Inferior parietal cortex (tissue), 1 donor: ENCODE measurements around the gene UPK3B.
A peak's percentile ranks its signal among the peaks of the same experiment; 100 is the strongest.
"Not testable (repeated sequence)": the region's sequence is repeated elsewhere in the genome, so short reads cannot be mapped to it uniquely, and the experiment has no call there.

ENCODE experiments used
- DNase-seq: peaks from one replicate; pipeline ENCODE4 v3.0.0-alpha.2; 2016; ENCODE audit errors: extremely low spot score

UPK3B gene

GRCh38 chr7:76513817-76514799 lies 3.8 kb downstream of the UPK3B start:
- DNase-seq: no peak

GRCh38 chr7:76514926-76515771 lies 4.8 kb downstream of the UPK3B start:
- DNase-seq: no peak

GRCh38 chr7:76515999-76516443 lies 5.7 kb downstream of the UPK3B start:
- DNase-seq: peak; percentile 49

GRCh38 chr7:76516932-76517331 lies 6.6 kb downstream of the UPK3B start:
- not testable (repeated sequence) for DNase-seq

GRCh38 chr7:76526183-76526582 lies 15.8 kb downstream of the UPK3B start:
- not testable (repeated sequence) for DNase-seq

- not testable (repeated sequence) for DNase-seq
Measured at GRCh38 chr7:76531643-76532042, 21.3 kb downstream of the UPK3B start.

- not testable (repeated sequence) for DNase-seq
Measured at GRCh38 chr7:76543197-76543596, 32.8 kb downstream of the UPK3B start, which contains the start of gene SPDYE16. Gene SPDYE16, minus strand, starts transcription at chr7:76543297. Its CDS starts 1,838 bp downstream, at chr7:76541459.

- peak; percentile 91 for DNase-seq
Measured at GRCh38 chr7:76549025-76549854, 38.9 kb downstream of the UPK3B start.

GRCh38 chr7:76549855-76550248 lies 39.5 kb downstream of the UPK3B start:
- DNase-seq: not testable (repeated sequence)

- DNase-seq: not testable (repeated sequence)
Measured at GRCh38 chr7:76551992-76552391, 41.6 kb downstream of the UPK3B start.

- not testable (repeated sequence) for DNase-seq
Measured at GRCh38 chr7:76559685-76560084, 49.3 kb downstream of the UPK3B start.

- not testable (repeated sequence) for DNase-seq
Measured at GRCh38 chr7:76560157-76560556, 49.8 kb downstream of the UPK3B start.

- DNase-seq: not testable (repeated sequence)
Measured at GRCh38 chr7:76561342-76561741, 51.0 kb downstream of the UPK3B start.

GRCh38 chr7:76565001-76565400 lies 54.6 kb downstream of the UPK3B start:
- DNase-seq: not testable (repeated sequence)
